Activated CD8-positive, alpha-beta T cell treated with anti-CD3 and anti-CD28 coated beads for 36 hours (primary cell): ENCODE data around the gene GABBR2. TPM values are rescaled to one million over a fixed set of nuclear protein-coding genes. Genes with fewer than 3 reads are reported as not detected.

Experiments used
- ATAC-seq: fragments of 200-7000 bp; cut with Tn5 transposase; one replicate; pipeline ENCODE4 v1.10.0; 2021; ENCODE audit warnings: mild to moderate bottlenecking, moderate library complexity
- CTCF ChIA-PET: fragments of 350-600 bp; sonication (Branson Sonifier 250); formaldehyde crosslinking; loops from one replicate; lab custom pipeline; 2021; ENCODE audit warnings: antibody characterized with exemption; lab: Charles Lee
- POLR2A ChIA-PET: fragments of 350-600 bp; sonication (Branson Sonifier 250); formaldehyde crosslinking; loops from one replicate; lab custom pipeline; 2021; ENCODE audit warnings: antibody characterized with exemption; lab: Charles Lee
- DNase-seq: peaks from one replicate; pipeline ENCODE4 v3.0.0-alpha.2; 2020
- H3K27ac Mint-ChIP-seq: one replicate; pipeline ENCODE4 v1.8.0; 2021; ENCODE audit warnings: mild to moderate bottlenecking, mixed read lengths
- H3K27me3 Mint-ChIP-seq: one replicate; pipeline ENCODE4 v1.8.0; 2021; ENCODE audit warnings: mixed read lengths
- H3K36me3 Mint-ChIP-seq: one replicate; pipeline ENCODE4 v1.8.0; 2021; ENCODE audit warnings: low read depth, mixed read lengths
- H3K4me1 Mint-ChIP-seq: one replicate; pipeline ENCODE4 v1.8.0; 2021; ENCODE audit warnings: low read depth, mixed read lengths
- H3K4me3 Mint-ChIP-seq: one replicate; pipeline ENCODE4 v1.8.0; 2021; ENCODE audit warnings: mild to moderate bottlenecking, moderate library complexity, mixed read lengths
- H3K9me3 Mint-ChIP-seq: one replicate; pipeline ENCODE4 v1.8.0; 2021; ENCODE audit warnings: mixed read lengths
- CTCF ChIP-seq: fragments of 200-600 bp; IDR thresholded peaks from one replicate; pipeline ENCODE4 v1.8.0; 2022; ENCODE audit warnings: antibody characterized with exemption, mild to moderate bottlenecking
- intact Hi-C: fragments of 100-400 bp; cut with micrococcal nuclease; formaldehyde crosslinking; loops from one replicate; pipeline ENCODE4 v1.10.0; 2022
- total RNA-seq, 2 experiments: library from RNA; stranded (reverse); gene quantifications; one replicate each; pipeline ENCODE4 v1.2.3, GENCODE V29; 2021

GABBR2 gene
- total RNA-seq, 2 experiments from 2014 or later, result not detected

- ATAC-seq, result no peak
- no peak for TF ChIP-seq CTCF
- Mint-ChIP-seq H3K36me3 (no peaks in the 10 kb centered on the region), H3K27me3 (peaks cover 6% of the 10 kb centered on the region), H3K4me1 (no peaks in the 10 kb centered on the region), H3K4me3 (no peak overlapping the region), H3K27ac (no peak overlapping the region), H3K9me3 (no peaks in the 10 kb centered on the region)
- intact Hi-C loops, result no loop called here
- DNase-seq, result no peak
- ChIA-PET CTCF (no interaction called here), POLR2A (no interaction called here)
Observed at GRCh38 chr9:98444601-98445000, 264.1 kb downstream of the GABBR2 start.

- intact Hi-C loops, result no loop called here
- POLR2A ChIA-PET, result interaction anchor here (0.7 kb wide), 1 partner anchor 38 kb away, joined by 3 read pairs; no protein-coding TSS in a partner anchor
- no peak for ATAC-seq
- no peak overlapping the region for H3K4me3 Mint-ChIP-seq
- H3K27me3 Mint-ChIP-seq, result peaks cover 6% of the 10 kb centered on the region
- H3K27ac Mint-ChIP-seq, result no peak overlapping the region
- no peak for DNase-seq
- H3K36me3 Mint-ChIP-seq, result no peaks in the 10 kb centered on the region
- no peaks in the 10 kb centered on the region for H3K9me3 Mint-ChIP-seq
- CTCF ChIA-PET, result interaction anchor here (0.7 to 1.0 kb wide), 2 partner anchors 14 to 203 kb away, joined by 3 read pairs; no protein-coding TSS in a partner anchor
- no peak for TF ChIP-seq CTCF
- H3K4me1 Mint-ChIP-seq, result no peaks in the 10 kb centered on the region
Observed at GRCh38 chr9:98442541-98442940, 266.2 kb downstream of the GABBR2 start.

- intact Hi-C loops, result no loop called here
- Mint-ChIP-seq H3K4me3 (no peak overlapping the region), H3K27me3 (peaks cover 5% of the 10 kb centered on the region), H3K4me1 (no peaks in the 10 kb centered on the region), H3K27ac (no peak overlapping the region), H3K9me3 (no peaks in the 10 kb centered on the region), H3K36me3 (no peaks in the 10 kb centered on the region)
- ChIA-PET POLR2A (no interaction called here), CTCF (interaction anchor here (0.6 to 0.7 kb wide), 2 partner anchors 12 to 204 kb away, joined by 3 to 4 read pairs; no protein-coding TSS in a partner anchor)
- no peak for DNase-seq
- no peak for TF ChIP-seq CTCF
- no peak for ATAC-seq
Observed at GRCh38 chr9:98442114-98442513, 266.6 kb downstream of the GABBR2 start.

GRCh38 chr9:98438666-98439065, 270.1 kb downstream of the GABBR2 start:
- intact Hi-C loops, result no loop called here
- Mint-ChIP-seq H3K27me3 (no peaks in the 10 kb centered on the region), H3K36me3 (no peaks in the 10 kb centered on the region), H3K27ac (no peak overlapping the region), H3K9me3 (no peaks in the 10 kb centered on the region), H3K4me3 (no peak overlapping the region), H3K4me1 (no peaks in the 10 kb centered on the region)
- ATAC-seq (no peak), DNase-seq (no peak)
- CTCF ChIA-PET, result no interaction called here
- TF ChIP-seq CTCF, result no peak
- POLR2A ChIA-PET, result no interaction called here

GRCh38 chr9:98437458-98438034, 271.2 kb downstream of the GABBR2 start:
- intact Hi-C loops, result no loop called here
- ATAC-seq, result no peak
- no peak for TF ChIP-seq CTCF
- Mint-ChIP-seq H3K27me3 (no peaks in the 10 kb centered on the region), H3K4me1 (no peaks in the 10 kb centered on the region), H3K36me3 (no peaks in the 10 kb centered on the region), H3K4me3 (no peak overlapping the region), H3K9me3 (no peaks in the 10 kb centered on the region), H3K27ac (no peak overlapping the region)
- no peak for DNase-seq
- ChIA-PET CTCF (no interaction called here), POLR2A (no interaction called here)
